Right atrium auricular region (tissue), 2 donors: ENCODE measurements around the gene RANBP17. TPM values are rescaled to one million over a fixed set of nuclear protein-coding genes. Genes with fewer than 3 reads are reported as not detected.
"Not testable (repeated sequence)": the region's sequence is repeated elsewhere in the genome, so short reads cannot be mapped to it uniquely, and the experiment has no call there.

Experiments used
- DNase-seq: peaks from one replicate; pipeline ENCODE4 v3.0.0-alpha.2; 2019; ENCODE audit warnings: low spot score
- H3K27ac ChIP-seq, 2 donors: fragments of 200-600 bp; sonication (generic); 1 replicate in 1 of 2; 2 replicates in 1 of 2; pipeline ENCODE4 v1.5.1; 2016 to 2019
- H3K27me3 ChIP-seq, 2 donors: fragments of 200-600 bp; sonication (generic); one replicate each; pipeline versions ENCODE4 v1.5.1 to v1.6.0; 2017 to 2019
- H3K36me3 ChIP-seq: fragments of 200-600 bp; sonication (generic); one replicate; pipeline ENCODE4 v1.5.1; 2016
- H3K4me1 ChIP-seq, 2 donors: fragments of 200-600 bp; sonication (generic); one replicate each; pipeline versions ENCODE4 v1.5.1 to v1.6.0; 2017 to 2019
- H3K4me3 ChIP-seq, 2 donors: fragments of 200-600 bp; sonication (generic); 1 replicate in 1 of 2; 2 replicates in 1 of 2; pipeline ENCODE4 v1.5.1; 2017 to 2019; ENCODE audit warnings: mild to moderate bottlenecking in 1 of 2, moderate library complexity in 1 of 2
- H3K9me3 ChIP-seq, 2 donors: fragments of 200-600 bp; sonication (generic); one replicate each; pipeline ENCODE4 v1.5.1; 2019
- total RNA-seq, 2 donors: library from RNA; depleted of rRNA; stranded (reverse); fragments of >200 nt; gene quantifications; one replicate each; pipeline ENCODE4 v1.1.0, GENCODE V29; 2016
- TF ChIP-seq, protein P1 (sequence below), 2 donors: fragments of 200-600 bp; sonication (generic); IDR thresholded peaks; one replicate each; pipeline ENCODE4 v1.5.1; 2019; ENCODE audit warnings: antibody characterized with exemption in 2 of 2

The RANBP17 gene
- total RNA-seq, 2 donors from 2014 or later, result 1.4 to 3.6 TPM

DNA sequence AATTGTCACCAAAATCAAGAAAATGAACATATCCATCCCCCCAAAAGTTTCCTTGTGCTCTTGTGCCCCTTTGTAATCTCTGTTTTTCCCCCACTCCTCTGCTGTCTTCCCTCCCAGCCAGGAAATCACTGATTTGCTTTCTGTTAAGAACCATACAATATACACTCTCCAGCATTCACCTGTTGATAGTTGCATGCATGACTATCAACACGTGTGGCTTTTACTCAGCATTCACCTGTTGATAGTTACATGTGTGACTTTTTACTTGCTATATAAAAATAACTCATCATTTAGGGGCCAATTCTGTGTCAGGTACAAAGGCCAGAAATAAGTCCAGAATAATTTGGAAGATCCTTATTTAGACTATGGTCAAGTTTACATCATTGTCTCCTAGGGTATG lies 6.0 kb downstream of the RANBP17 start:
- no peak overlapping the region for H3K4me3 ChIP-seq
- peaks cover 0 to 3% of the 10 kb centered on the region in 2 donors for H3K4me1 ChIP-seq
- no peak overlapping the region for H3K27ac ChIP-seq
- no peak for DNase-seq
- peaks cover 0 to 6% of the 10 kb centered on the region in 2 donors for H3K9me3 ChIP-seq
- H3K36me3 ChIP-seq, result no peaks in the 10 kb centered on the region
- no peaks in the 10 kb centered on the region for H3K27me3 ChIP-seq
- TF ChIP-seq, protein P1, sequence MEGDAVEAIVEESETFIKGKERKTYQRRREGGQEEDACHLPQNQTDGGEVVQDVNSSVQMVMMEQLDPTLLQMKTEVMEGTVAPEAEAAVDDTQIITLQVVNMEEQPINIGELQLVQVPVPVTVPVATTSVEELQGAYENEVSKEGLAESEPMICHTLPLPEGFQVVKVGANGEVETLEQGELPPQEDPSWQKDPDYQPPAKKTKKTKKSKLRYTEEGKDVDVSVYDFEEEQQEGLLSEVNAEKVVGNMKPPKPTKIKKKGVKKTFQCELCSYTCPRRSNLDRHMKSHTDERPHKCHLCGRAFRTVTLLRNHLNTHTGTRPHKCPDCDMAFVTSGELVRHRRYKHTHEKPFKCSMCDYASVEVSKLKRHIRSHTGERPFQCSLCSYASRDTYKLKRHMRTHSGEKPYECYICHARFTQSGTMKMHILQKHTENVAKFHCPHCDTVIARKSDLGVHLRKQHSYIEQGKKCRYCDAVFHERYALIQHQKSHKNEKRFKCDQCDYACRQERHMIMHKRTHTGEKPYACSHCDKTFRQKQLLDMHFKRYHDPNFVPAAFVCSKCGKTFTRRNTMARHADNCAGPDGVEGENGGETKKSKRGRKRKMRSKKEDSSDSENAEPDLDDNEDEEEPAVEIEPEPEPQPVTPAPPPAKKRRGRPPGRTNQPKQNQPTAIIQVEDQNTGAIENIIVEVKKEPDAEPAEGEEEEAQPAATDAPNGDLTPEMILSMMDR (IDR thresholded peaks at IDR 0.05), result no peak

- H3K4me3 ChIP-seq, result not testable (repeated sequence)
Observed at GRCh38 chr5:170870390-170870789, 8.6 kb downstream of the RANBP17 start.

DNA sequence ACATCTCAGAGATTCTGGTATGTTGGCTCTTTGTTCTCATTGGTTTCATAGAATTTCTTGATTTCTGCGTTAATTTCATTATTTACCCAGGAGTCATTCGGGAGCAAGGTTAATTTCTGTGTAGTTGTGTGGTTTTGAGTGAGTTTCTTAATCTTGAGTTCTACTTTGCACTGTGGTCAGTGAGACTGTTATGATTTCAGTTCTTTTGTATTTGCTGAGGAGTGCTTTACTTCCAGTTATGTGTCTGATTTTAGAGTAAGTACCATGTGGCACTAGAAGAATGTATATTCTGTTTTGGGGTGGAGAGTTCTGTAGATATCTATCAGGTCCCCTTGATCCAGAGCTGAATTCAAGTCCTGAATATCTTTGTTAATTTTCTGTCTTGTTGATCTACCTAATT lies 12.2 kb downstream of the RANBP17 start:
- TF ChIP-seq, protein P1 (IDR thresholded peaks at IDR 0.05), result no peak
- Histone ChIP-seq H3K27ac (no peak overlapping the region), H3K4me3 (no peak overlapping the region), H3K27me3 (no peaks in the 10 kb centered on the region), H3K9me3 (peaks cover 0 to 13% of the 10 kb centered on the region in 2 donors), H3K36me3 (no peaks in the 10 kb centered on the region), H3K4me1 (no peaks in the 10 kb centered on the region)
- DNase-seq, result no peak

More at GRCh38 chr5:170870390-170870789, 8.6 kb downstream of the RANBP17 start:
- H3K4me1 ChIP-seq, H3K27ac ChIP-seq, H3K36me3 ChIP-seq, DNase-seq, H3K27me3 ChIP-seq: not testable (repeated sequence)
- H3K9me3 ChIP-seq, result peaks cover 0 to 13% of the 10 kb centered on the region in 2 donors

GRCh38 chr5:170875811-170876210 lies 14.0 kb downstream of the RANBP17 start:
- H3K27ac ChIP-seq, result no peak overlapping the region
- no peaks in the 10 kb centered on the region for H3K4me1 ChIP-seq
- no peaks in the 10 kb centered on the region for H3K36me3 ChIP-seq
- H3K9me3 ChIP-seq, result peaks cover 0 to 13% of the 10 kb centered on the region in 2 donors
- H3K27me3 ChIP-seq, result no peaks in the 10 kb centered on the region
- no peak overlapping the region for H3K4me3 ChIP-seq
- no peak for DNase-seq
- TF ChIP-seq, protein P1 (IDR thresholded peaks at IDR 0.05), result no peak

- Histone ChIP-seq H3K27me3 (no peaks in the 10 kb centered on the region), H3K36me3 (no peaks in the 10 kb centered on the region), H3K4me1 (no peaks in the 10 kb centered on the region), H3K9me3 (no peaks in the 10 kb centered on the region), H3K27ac (no peak overlapping the region), H3K4me3 (no peak overlapping the region)
- TF ChIP-seq, protein P1 (IDR thresholded peaks at IDR 0.05), result no peak
- no peak for DNase-seq
Observed at GRCh38 chr5:170880084-170880483, 18.3 kb downstream of the RANBP17 start.

DNA sequence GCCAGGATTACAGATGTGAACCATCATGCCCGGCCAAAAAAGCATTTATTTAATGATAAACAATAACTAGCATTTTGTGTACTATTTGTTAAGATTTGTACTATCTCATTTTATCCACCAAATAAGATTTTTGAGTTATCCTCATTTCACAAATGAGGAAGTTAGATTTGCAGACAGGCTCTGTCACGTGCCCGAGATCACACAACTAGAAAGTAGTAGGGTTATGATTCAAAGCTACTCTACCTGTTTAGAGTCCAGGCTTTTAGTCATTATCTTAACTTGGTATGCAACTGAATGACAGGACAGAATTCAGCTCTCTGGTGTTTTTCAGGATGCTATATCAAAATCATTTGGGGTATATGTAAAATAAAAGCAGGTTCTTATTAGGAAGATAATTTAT lies 20.5 kb downstream of the RANBP17 start:
- TF ChIP-seq, protein P1 (IDR thresholded peaks at IDR 0.05), result no peak
- H3K4me1 ChIP-seq, result no peaks in the 10 kb centered on the region
- no peak overlapping the region for H3K4me3 ChIP-seq
- no peaks in the 10 kb centered on the region for H3K9me3 ChIP-seq
- H3K27me3 ChIP-seq, result no peaks in the 10 kb centered on the region
- no peak overlapping the region for H3K27ac ChIP-seq
- H3K36me3 ChIP-seq, result no peaks in the 10 kb centered on the region
- DNase-seq, result no peak
